Erythroblast (primary cell): ENCODE results near the gene TACR2.

Experiments
- GATA1 ChIP-seq: IDR thresholded peaks from 2 replicates; pipeline ENCODE4 v1.6.1; 2011; ENCODE audit warnings: low read depth, mild to moderate bottlenecking, control low read depth, low read length, moderate library complexity
- POLR2A ChIP-seq: IDR thresholded peaks from 2 replicates; pipeline ENCODE4 v1.6.1; 2011; ENCODE audit warnings: mild to moderate bottlenecking, low read length

GRCh38 chr10:69392481-69393000 is 24.2 kb downstream of the TACR2 start:
- TF ChIP-seq GATA1 (no peak), POLR2A (no peak)
